ENCODE data around the gene TMC1.
"Not testable (repeated sequence)": the region's sequence is repeated elsewhere in the genome, so short reads cannot be mapped to it uniquely, and the experiment has no call there.

TMC1 gene

DNA sequence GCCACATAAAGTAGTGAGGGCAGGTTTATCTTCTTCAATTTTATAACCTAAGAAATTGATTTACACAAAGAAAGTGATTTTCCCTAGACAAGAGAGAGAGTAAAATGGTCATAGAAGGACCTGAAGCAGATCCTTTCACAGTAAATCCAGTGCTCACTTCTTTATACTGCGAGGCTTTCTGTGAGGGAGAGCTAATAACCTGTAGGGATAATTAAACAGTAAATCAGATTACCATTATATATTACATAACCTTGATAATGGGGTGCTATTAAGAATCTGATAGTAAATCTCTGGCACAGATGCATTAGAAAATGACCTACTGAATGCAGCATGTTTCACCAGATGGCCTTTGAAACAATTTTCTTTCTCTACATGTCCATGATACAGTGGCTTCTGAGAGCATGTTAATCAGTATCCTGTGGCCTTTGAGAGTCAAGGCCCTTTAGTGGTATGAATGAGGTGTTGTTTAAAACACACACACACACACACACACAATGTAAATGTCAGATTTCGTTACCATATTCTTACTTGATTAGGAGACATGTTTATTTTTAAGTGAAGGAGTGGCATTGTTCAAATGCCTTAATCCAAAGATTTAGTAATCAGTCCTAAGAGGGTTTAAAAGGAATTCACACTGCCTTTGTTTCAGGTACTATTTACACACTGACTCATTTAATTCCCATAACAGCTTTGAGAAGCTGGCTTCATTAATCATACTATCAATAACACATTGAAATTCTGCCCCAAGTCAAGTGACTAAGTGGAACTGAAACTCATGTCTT, 306.7 kb downstream of the TMC1 start:
- no peak for DNase-seq

DNA sequence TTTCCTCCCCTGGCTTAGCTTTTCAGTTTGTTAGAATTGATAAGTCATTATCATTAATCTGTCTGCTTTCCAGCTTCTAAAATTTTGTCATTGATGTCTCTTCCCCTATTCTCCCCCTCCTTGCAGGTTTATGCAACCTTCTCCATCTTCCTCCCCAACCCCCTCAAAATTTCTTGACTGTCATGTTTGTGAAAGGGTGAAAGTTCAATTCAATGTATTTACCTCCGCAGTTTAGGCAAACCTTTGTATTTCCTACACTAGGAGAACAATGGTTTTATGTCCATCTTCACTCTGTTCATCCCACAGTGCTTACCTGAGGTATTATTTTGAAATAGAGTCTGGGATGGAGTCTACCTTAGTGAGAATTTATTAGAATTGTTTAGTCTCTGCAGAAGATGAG, 313.6 kb downstream of the TMC1 start:
- DNase-seq, result no peak

DNA sequence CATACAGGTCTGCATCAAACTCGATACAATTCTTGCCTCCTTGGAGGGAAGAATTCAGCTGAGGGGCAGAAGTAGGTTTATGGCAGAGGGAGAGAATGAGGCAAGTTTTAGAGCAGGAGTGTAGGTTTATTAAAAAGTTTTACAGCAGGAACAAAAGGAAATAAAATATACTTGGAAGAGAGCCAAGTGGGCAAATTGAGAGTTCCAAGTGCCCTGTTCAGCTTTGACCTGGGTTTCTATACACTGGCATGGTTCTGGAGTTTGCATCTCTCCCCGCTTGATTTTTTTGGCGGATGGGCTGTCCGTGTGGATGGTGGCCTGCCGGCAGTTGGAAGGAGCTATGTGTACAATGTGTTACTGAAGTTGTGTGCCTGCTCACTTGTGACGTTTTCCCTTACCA, 315.4 kb downstream of the TMC1 start:
- no peak for DNase-seq

DNA sequence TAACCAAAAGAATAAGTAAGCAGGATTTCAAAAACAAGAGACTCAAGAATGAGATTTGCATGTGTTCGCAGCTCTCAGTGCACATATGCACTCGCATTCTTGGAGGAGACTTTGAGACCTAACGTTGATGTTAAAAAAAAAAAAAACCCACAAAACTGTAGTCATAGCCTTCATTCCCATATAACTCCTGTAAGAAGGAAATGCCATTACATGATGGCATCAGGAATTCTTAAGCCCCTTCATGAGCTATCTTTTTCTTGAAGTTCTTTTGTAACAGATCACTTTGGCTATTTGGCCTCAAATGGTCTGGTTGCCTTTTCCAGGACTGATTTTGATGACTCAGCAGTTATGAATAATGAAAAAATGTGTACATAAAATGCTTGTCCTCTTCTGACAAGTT, 317.7 kb downstream of the TMC1 start:
- DNase-seq, result no peak

DNA sequence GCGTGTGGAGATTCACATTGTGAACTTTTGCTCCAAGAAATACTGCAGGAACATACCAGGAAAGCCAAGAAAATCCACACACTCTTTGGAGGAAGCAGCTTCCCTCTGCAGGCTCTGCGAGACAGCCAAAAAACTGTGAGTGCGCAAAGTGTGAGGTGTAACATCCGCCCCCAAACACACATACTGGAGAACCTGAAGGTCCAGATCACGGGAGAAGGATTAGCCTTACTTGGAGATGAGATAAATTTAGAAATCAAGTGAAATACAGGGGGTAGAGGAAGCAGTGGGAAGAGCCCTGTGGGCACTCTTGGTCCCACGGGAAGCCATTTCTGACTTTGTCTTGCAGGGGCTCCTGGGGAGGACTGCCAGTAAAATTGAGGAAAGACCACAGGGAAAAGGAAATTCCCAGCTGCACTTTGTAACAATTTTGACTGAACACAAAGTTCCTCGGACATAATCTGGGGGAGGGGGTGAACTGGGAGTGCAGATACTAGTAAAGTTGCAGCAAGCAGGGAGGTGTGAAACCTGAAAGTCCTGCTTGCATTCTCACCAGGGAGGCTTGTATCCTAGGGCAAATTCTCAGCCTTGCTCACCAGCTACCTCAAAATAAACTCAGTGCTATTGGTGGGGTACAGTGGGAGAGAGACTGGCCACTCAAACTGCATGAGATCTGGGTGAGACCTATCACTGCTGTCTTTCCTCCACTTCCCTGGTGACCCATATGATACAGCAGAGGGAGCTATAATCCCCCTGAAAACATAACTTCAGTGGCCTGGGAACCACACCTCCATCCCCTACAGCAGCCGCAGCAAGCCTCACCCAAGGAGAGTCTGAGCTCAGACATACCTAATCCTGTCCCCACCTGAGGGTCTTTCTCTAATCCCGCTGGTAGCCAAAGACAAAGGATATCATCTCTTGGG, 322.4 kb downstream of the TMC1 start:
- no peak for DNase-seq

DNA sequence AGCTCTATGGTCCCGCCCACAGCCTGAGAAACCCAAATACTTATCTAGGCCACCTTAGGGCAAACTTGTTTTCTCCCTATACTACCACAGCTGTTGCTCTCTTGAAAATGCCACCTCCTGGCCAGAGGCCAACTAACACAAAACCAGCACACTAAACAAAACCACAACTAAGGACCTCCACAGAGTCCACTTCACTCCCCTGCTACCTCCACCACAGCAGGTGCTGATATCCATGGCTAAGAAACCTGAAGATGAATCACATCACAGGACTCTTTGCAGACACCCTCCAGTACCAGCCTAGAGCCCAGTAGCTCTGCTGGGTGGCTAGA, 323.0 kb downstream of the TMC1 start:
- no peak for DNase-seq

DNA sequence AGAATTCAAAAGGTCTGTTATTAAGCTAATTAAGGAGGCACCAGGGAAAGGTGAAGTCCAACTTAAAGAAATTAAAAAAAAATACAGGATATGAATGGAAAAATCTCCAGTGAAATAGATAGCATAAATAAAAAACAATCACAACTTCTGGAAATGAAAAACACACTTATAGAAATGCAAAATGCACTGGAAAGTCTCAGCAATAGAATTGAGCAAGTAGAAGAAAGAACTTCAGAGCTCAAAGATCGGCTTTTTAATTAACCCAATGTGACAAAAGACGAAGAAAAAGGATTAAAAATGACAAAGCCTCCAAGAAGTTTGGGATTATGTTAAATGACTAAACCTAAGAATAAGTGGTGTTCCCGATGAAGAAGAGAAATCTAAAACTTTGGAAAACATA, 323.6 kb downstream of the TMC1 start:
- not testable (repeated sequence) for DNase-seq

DNA sequence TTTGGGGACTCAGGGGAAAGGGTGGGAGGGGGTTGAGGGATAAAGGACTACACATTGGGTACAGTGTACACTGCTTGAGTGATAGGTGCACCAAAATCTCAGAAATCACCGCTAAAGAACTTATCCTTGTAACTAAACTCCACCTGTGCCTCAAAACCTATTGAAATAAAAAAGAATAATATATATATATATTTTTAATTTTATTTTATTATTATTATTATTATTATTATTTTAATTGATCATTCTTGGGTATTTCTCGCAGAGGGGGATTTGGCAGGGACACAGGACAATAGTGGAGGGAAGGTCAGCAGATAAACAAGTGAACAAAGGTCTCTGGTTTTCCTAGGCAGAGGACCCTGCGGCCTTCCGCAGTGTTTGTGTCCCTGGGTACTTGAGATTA, 328.8 kb downstream of the TMC1 start:
- not testable (repeated sequence) for DNase-seq

DNA sequence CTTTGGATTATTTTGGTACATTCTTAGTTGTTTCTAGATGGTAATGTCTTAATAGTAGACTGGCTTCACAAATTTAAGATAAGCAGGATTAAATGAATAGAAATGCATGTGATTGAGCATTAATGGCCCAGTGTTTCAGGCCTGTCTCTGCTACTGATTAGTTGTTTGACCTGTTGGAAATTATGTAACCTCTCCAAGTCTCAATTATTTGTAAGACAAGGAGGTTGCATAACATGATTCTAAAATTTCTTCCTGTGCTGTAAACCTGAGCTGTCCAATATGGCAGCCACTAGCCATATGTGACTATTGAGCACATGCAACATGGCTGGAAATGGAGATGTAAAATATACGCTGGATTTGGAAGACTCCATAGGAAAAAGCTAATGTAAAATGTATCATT, 333.9 kb downstream of the TMC1 start:
- DNase-seq, result no peak

DNA sequence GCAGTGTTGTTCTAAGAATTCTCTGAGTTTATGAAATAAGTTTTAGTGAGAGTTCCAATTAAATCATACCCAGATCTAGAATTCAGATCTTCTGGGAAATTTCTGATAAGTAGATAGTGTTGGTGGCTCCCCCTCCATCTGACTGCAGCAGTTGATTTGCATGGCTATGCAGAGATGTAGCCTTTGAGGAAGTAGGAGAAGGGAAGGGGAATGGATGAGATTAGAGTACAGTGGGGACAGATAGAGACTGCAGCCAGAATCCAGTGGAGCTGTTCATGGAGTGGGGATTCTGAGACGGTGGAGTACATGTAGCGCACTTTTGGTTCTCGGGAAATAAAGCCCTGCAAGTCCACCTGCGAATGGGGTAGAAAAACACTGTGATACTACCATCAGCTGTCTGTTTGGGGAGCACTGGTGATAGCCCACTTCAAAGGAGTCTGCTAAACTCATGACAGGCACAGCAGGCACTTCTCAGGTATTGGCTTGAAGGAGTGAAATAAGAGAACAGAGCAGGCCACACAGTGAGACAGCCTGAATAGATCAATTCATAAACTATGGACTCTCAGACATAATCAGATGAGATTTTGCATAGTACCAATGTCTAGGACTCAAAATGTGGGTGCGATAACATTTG, 334.6 kb downstream of the TMC1 start:
- no peak for DNase-seq

DNA sequence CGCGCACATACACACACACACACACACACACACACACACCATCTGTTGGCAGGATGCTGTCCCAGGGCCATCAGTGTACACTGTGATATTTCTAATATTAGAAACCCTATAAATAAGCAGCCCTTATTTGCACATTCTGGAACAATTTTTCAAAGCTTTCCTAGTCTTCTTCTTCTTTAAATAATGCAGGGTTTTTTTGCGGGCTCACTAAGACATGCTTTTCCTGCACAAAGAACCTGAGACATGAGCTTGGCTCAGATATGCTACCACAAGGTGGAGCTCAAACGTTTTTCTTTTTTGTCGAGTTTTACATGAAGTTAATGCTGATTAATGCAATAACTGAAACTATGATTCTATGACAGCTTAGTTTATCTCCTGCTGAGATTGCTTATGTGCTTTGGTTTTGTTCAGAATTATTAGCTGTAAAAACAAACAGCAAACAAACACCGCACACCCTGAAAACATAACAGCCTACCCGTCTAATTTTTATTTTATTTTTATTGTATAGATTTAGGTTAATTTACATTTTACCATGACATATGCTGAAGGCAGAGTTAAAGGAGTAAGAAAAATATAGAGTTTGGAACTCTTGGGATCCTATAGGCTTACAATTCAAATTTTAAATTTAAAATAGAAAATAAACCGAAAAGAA, 335.7 kb downstream of the TMC1 start:
- peak; percentile 15 for DNase-seq

DNA sequence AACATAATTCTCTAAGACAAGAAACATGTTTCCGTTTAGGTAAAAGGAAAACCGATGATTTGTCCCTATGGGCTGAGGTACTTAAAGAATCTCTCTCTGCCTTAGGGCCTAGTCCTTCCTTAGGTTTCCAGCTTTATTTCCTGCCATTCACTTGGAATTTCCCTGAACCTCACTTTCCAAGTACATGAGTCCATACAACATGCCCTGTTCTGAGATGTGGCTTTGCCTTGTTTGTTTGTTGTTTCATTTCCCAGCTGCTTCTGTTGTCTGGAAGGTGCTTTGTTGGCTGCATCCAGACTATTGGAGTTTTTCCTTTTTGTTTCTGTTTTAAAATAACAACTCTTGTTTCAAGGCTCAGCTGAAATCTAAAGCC, 336.2 kb downstream of the TMC1 start:
- no peak for DNase-seq

DNA sequence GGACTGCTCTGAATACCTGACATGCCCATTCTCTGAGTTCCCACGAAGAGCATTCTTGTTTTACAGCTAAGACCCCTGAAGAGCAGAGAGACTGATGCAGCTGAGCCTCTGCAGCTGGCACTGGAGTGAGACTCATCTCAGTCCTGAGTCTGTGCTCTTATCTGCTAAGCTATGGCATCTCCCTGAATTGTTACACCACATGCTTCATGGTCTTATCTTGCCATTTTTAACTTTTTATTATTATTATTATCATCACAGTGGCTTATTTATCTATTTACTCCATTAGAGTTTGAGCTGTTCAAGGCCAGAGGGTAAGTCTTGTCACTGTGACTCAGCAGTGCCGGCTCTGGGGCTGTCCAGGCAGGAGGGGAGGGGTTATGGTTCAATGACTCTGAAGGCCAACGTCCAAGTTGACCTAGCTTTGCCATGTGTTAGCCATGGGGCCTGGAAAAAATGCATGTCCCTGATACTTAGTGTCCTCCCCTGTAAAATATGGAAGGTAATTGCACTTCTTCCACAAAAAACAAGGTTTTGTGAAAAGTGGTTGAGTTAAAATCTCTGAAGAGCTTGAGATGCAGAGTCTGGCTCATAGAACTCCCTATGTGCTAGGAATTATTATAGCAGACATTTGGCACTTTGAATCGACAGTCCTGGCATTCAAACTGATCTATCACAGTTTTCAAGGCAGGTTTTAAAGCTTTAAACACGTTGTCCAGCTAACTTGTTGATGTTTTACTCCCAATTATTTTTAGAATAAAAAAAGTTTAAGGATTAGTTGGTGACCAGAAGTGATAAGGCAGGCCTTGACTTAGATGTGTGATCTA, 336.9 kb downstream of the TMC1 start:
- no peak for DNase-seq

DNA sequence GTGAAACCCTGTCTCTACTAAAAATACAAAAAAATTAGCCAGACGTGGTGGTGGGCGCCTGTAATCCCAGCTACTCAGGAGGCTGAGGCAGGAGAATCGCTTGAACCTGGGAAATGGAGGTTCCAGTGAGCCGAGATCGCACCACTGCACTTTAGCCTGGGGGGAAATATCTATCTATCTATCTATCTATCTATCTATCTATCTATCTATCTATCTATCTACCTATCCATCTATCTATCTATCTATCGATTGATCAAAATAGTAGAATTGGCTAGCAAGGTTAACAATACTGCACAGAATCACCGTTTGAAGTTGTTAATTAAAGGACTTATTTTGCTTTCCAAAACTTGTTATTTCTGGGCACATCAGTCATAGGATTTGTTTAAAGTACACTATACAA, 341.4 kb downstream of the TMC1 start:
- not testable (repeated sequence) for DNase-seq

DNA sequence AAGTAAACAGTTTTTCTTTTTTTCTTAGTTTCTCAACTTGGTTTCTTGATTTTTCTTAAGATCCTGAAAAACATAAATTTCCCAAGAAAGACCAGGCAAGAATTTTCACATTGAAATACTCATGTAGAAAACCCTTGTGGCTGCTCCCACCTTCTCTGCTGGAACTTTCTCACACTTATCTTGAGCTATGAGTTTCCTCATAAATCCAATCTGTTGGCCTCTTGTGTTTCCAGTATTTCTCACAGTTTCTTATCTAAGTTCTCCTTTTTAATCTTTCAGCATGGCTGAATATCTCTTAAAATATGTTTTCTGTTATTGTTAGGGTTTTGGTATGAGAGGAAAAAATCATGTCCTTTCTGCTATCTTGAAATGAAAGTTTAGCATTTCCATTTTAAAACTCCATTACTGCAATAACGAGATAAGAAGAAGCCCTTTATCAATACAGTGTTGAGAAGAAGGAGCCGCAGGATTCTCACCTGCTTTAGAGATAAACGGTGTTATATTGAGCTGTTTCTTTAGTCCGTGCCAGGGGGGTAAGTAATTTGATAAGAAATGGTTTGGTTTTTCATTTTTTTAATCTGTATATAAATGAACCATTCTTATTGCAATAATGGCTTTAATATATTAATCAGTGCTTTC, 342.2 kb downstream of the TMC1 start:
- DNase-seq, result no peak

DNA sequence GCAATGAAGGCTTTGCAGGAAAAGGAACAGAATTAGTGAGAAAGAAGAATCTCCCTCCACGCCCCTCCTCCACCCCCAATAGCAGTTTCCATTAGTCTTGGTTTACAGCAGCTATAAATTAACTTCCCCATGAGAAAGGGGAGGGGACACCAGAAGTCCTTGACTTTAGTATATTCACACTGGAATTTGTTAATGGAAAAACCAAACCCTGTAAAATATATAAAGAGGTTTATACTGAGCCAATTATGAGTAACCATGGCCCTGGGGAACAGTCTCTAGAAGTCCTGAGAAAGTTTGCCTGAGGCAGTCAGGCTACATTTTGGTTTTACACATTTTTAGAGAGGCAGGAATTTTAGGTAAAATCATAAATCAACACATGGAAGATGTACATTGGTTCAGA, 342.9 kb downstream of the TMC1 start:
- no peak for DNase-seq

DNA sequence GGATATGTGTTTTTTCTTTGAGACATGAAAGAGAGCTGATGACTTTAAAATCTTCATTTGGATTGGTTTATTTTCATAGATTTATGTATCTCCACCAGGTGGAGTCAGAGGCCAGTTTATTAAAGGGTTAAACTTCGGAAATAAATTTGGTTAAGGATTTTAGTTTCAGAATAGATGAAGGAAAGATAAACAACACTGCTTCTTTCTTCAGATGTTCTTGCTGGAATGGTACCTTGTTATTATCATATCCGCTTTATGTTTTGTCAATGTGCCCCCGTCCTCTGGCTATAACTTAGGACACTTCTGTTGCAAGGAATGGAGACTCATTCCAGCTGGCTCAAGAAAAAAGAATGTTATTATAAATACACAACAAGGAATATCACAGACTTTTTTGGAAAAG, 350.3 kb downstream of the TMC1 start:
- DNase-seq, result no peak

DNA sequence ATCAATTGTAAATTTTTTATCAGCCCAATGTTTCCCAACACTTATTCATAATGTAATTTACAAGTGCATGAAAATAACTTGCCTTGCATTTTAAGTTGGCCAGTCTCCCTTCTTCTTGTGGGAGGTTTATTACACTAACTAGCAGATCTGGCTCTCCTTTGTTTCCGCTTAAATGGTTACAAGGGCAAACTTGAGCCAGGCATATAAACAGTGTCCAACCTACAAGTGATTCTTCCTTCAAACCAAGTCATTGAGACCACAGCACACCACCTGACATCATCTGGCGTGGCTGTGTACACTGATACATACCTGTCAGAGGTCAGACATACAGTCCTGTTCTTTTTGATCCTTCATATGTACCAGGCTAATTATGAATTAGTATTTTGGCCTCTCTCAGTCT, 351.3 kb downstream of the TMC1 start:
- no peak for DNase-seq

DNA sequence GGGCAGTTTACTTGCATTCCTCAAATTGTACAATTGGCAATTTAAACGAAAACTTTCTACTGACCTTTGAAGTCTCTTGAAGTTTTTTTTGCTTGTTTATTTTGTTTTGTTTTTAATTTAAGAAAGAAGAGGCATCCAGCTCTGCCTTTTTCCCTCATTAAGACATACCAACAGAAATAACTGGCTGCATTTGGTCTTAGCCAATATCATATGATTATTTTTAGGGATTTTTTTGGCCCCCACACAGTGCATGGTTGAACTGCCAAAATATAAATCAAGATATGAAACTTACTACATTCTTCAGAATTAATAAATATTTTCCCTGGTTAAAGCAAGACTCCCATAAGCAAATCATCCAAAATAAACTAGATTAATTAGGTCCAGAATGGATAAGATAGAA, 352.0 kb downstream of the TMC1 start:
- DNase-seq, result no peak

DNA sequence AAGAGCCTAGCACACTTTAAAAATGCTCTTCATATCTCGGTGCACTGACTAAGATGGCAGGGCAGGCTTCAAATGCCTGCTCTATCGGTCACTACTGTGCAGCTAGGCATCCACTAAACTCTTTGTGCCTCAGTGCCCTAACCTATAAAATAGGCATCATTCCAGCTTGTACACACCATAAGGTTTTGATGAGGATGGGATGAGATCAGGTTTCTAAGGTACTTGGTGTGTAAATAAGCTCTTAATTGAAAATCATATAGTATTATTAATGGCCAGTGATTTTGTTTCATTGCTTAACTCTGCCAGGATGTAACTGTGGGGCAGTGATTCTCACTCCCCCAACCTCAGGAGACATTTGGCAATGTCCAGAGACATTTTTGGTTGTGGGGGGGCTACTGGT, 352.9 kb downstream of the TMC1 start:
- no peak for DNase-seq

DNA sequence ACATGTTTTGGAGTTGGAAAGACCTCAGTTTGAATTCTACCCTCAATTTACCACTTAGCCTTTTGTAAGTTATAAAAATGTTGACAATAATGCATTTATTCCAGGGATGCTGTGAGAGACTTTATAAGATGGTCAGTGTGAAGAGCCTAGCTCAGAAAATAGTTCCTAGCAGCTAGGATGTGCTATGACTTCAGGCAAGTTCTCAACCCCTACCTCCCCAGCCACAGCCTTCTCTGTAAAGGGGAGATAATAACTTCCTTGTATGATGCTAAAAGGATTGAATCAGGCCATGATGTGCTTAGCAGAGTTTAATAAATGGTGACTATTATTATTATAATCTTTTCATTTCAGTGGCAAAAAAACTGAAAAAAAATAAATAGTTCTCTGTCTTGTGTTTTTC, 353.8 kb downstream of the TMC1 start:
- DNase-seq, result no peak

DNA sequence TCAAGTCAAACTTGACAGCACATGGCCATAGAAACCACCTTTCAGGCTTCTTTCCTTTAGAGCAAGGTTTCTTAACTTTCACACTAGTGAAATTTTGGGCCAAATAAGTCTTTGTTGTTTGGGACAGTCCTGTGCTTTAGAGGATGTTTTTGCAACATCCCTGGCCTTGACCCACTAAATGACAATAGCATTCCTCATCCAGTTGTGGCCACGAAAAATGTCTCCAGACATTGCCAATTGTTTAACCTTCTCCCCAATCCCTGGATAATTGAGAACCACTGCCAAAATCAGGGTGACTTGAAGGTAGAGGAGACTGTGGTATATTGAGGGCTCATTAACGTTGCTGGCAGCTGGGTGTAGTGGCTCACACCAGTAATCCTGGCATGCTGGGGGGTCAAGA, 359.4 kb downstream of the TMC1 start:
- DNase-seq, result no peak
